Gastroesophageal sphincter (tissue), 3 donors: Measurements from ENCODE around the gene NAE1.

Experiments used
- CTCF ChIP-seq, 4 experiments: fragments of 200-600 bp in 2 of 4; fragments of 450-650 bp in 2 of 4; sonication (generic) in 1 of 4; IDR thresholded peaks; one replicate each; pipeline ENCODE4 v1.5.1; 2017 to 2019; ENCODE audit warnings: antibody characterized with exemption in 4 of 4, mild to moderate bottlenecking in 2 of 4, moderate library complexity in 2 of 4
- POLR2A ChIP-seq, 2 donors: fragments of 450-650 bp; IDR thresholded peaks; one replicate each; pipeline ENCODE4 v1.6.1; 2017; ENCODE audit warnings: antibody characterized with exemption in 2 of 2, mild to moderate bottlenecking in 2 of 2, moderate library complexity in 1 of 2

GRCh38 chr16:66798161-66798560, 32.6 kb downstream of the NAE1 start:
- TF ChIP-seq CTCF (IDR thresholded peaks at IDR 0.05) = no peak
- TF ChIP-seq POLR2A (IDR thresholded peaks at IDR 0.05) = no peak
